Activated CD4-positive, alpha-beta T cell treated with anti-CD3 and anti-CD28 coated beads, Interleukin-2, amount 10 ng/mL, durations not matched to agents 7 days and 5 days (primary cell): ENCODE data around the gene PPARA. TPM values are rescaled to one million over a fixed set of nuclear protein-coding genes. Genes with fewer than 3 reads are reported as not detected.

ENCODE experiments used
- CTCF ChIA-PET: fragments of 350-600 bp; sonication (Branson Sonifier 250); formaldehyde crosslinking; loops from one replicate; lab custom pipeline; 2021; ENCODE audit warnings: antibody characterized with exemption; lab: Charles Lee
- POLR2A ChIA-PET: fragments of 350-600 bp; sonication (Branson Sonifier 250); formaldehyde crosslinking; loops from one replicate; lab custom pipeline; 2021; ENCODE audit warnings: antibody characterized with exemption; lab: Charles Lee
- DNase-seq: peaks from one replicate; pipeline ENCODE4 v3.0.0-alpha.2; 2020
- H3K27ac Mint-ChIP-seq: one replicate; pipeline ENCODE4 v1.8.0; 2021; ENCODE audit warnings: mild to moderate bottlenecking, moderate library complexity, mixed read lengths
- H3K27me3 Mint-ChIP-seq: one replicate; pipeline ENCODE4 v1.8.0; 2021; ENCODE audit warnings: mixed read lengths
- H3K36me3 Mint-ChIP-seq: one replicate; pipeline ENCODE4 v1.8.0; 2021; ENCODE audit warnings: low read depth, mixed read lengths
- H3K4me1 Mint-ChIP-seq: one replicate; pipeline ENCODE4 v1.8.0; 2021; ENCODE audit warnings: mixed read lengths
- H3K4me3 Mint-ChIP-seq: one replicate; pipeline ENCODE4 v1.8.0; 2021; ENCODE audit warnings: mild to moderate bottlenecking, moderate library complexity, mixed read lengths
- H3K9me3 Mint-ChIP-seq: one replicate; pipeline ENCODE4 v1.8.0; 2021; ENCODE audit warnings: mixed read lengths
- total RNA-seq, 2 experiments: library from RNA; stranded (reverse); gene quantifications; one replicate each; pipeline ENCODE4 v1.2.3, GENCODE V29; 2021

The PPARA gene
- total RNA-seq, 2 experiments from 2014 or later: 9.5 to 9.7 TPM

GRCh38 chr22:46201059-46201757 lies 50.9 kb downstream of the PPARA start:
- H3K36me3 Mint-ChIP-seq: peaks cover 5% of the 10 kb centered on the region
- H3K27me3 Mint-ChIP-seq: no peaks in the 10 kb centered on the region
- H3K27ac Mint-ChIP-seq: no peak overlapping the region
- POLR2A ChIA-PET: no interaction called here
- no peak overlapping the region for H3K4me3 Mint-ChIP-seq
- no peaks in the 10 kb centered on the region for H3K4me1 Mint-ChIP-seq
- CTCF ChIA-PET: no interaction called here
- DNase-seq: no peak
- no peaks in the 10 kb centered on the region for H3K9me3 Mint-ChIP-seq

DNA sequence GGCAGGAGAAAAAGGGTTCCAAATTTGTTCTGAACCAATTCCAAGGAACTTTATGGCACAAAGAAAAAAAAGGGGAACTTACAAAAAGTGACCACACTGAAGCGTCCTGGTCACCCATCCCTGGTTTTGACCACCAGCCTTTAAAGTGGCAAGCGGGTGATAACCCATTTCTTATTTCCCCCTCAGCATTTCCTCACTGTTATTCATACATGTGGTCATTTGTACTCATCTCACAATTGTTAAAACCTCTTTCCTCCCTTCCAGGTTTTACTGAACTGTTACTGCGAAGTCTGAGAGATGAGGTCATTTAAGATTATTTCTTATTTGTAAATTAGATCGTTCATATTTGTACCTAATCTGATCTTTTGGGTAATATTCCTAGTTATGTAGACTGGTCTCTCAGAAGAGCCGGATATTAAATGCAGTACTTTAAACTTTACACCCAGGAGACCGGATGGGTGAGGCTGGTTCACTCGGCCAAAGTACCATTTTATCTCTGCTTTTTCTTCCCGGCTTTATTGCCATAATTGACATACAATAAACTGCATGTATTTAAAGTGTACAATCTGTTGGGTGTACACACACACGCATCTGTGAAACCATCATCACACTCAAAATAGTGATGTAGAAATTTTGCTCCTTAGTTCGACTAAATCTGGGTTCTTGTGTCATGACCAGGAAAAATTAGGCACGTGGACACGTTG lies 52.7 kb downstream of the PPARA start:
- Mint-ChIP-seq H3K36me3 (peaks cover 5% of the 10 kb centered on the region), H3K27me3 (no peaks in the 10 kb centered on the region), H3K9me3 (no peaks in the 10 kb centered on the region), H3K4me1 (no peaks in the 10 kb centered on the region), H3K27ac (no peak overlapping the region), H3K4me3 (no peak overlapping the region)
- CTCF ChIA-PET: interaction anchor here (0.6 kb wide), 1 partner anchor 960 kb away, joined by 3 read pairs; no protein-coding TSS in a partner anchor
- POLR2A ChIA-PET: no interaction called here
- DNase-seq: no peak

- Mint-ChIP-seq H3K27ac (no peak overlapping the region), H3K4me3 (no peak overlapping the region), H3K9me3 (peaks cover 2% of the 10 kb centered on the region), H3K27me3 (no peaks in the 10 kb centered on the region), H3K4me1 (no peaks in the 10 kb centered on the region), H3K36me3 (peaks cover 8% of the 10 kb centered on the region)
- ChIA-PET CTCF (interaction anchor here (0.6 kb wide), 1 partner anchor 960 kb away, joined by 3 read pairs; no protein-coding TSS in a partner anchor), POLR2A (no interaction called here)
- no peak for DNase-seq
Observed at GRCh38 chr22:46203601-46203980, 53.3 kb downstream of the PPARA start.

GRCh38 chr22:46209262-46209661 lies 58.9 kb downstream of the PPARA start:
- ChIA-PET POLR2A (no interaction called here), CTCF (no interaction called here)
- Mint-ChIP-seq H3K27me3 (no peaks in the 10 kb centered on the region), H3K27ac (no peak overlapping the region), H3K36me3 (peaks cover 51% of the 10 kb centered on the region), H3K4me1 (peaks cover 6% of the 10 kb centered on the region), H3K9me3 (peaks cover 24% of the 10 kb centered on the region), H3K4me3 (no peak overlapping the region)
- no peak for DNase-seq

DNA sequence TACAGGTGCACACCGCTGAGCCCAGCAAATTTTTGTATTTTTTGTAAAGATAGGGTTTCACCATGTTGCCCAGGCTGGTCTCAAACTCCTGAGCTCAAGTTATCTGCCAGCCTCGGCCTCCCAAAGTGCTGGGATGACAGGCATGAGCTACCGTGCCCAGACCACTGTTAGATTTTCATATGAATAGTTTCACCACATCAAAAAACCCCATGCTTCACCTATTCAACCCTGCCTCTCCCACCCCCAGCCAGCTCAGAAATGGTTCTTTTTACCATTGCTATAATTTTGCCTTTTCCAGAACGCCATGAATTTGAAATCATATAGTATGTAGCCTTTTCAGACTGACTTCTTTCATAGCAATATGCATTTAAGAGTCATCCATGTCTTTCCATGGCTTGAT lies 61.9 kb downstream of the PPARA start:
- CTCF ChIA-PET: no interaction called here

GRCh38 chr22:46213052-46213451 lies 62.7 kb downstream of the PPARA start:
- DNase-seq: no peak
- Mint-ChIP-seq H3K27me3 (no peaks in the 10 kb centered on the region), H3K4me1 (peaks cover 6% of the 10 kb centered on the region), H3K27ac (no peak overlapping the region), H3K4me3 (no peak overlapping the region), H3K9me3 (peaks cover 24% of the 10 kb centered on the region), H3K36me3 (peaks cover 57% of the 10 kb centered on the region)
- CTCF ChIA-PET: no interaction called here
- POLR2A ChIA-PET: no interaction called here

More for the DNA sequence above, 61.9 kb downstream of the PPARA start:
- H3K9me3 Mint-ChIP-seq: peaks cover 24% of the 10 kb centered on the region
- no peak for DNase-seq
- peaks cover 57% of the 10 kb centered on the region for H3K36me3 Mint-ChIP-seq
- POLR2A ChIA-PET: no interaction called here
- no peaks in the 10 kb centered on the region for H3K27me3 Mint-ChIP-seq
- H3K4me3 Mint-ChIP-seq: no peak overlapping the region
- peaks cover 6% of the 10 kb centered on the region for H3K4me1 Mint-ChIP-seq
- no peak overlapping the region for H3K27ac Mint-ChIP-seq

DNA sequence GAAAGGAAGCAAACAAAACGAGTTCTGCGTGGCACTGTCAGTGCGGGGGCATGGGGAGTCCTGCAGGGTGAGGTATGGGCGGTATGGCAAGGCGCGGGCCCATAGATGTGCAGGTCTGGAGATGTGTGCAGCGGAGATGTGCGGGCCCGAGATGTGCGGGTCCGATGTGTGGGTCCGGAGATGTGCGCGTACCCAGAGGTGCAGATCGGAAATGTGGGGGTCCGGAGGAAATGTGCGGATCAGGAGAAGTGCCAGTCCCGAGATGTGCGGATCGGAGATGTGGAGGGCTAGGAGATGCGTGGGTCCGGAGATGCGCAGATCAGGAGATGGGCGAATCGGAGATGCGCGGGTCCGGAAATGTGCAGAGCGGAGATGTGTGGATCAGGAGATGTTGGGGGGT lies 63.8 kb downstream of the PPARA start:
- ChIA-PET CTCF (no interaction called here), POLR2A (no interaction called here)
- no peak overlapping the region for H3K4me3 Mint-ChIP-seq
- no peak overlapping the region for H3K27ac Mint-ChIP-seq
- peaks cover 7% of the 10 kb centered on the region for H3K4me1 Mint-ChIP-seq
- peaks cover 54% of the 10 kb centered on the region for H3K36me3 Mint-ChIP-seq
- peaks cover 16% of the 10 kb centered on the region for H3K9me3 Mint-ChIP-seq
- no peak for DNase-seq
- no peaks in the 10 kb centered on the region for H3K27me3 Mint-ChIP-seq

- POLR2A ChIA-PET: interaction anchor here (0.5 kb wide), 1 partner anchor 18 kb away, joined by 4 read pairs; no protein-coding TSS in a partner anchor
- CTCF ChIA-PET: no interaction called here
- no peaks in the 10 kb centered on the region for H3K27me3 Mint-ChIP-seq
- DNase-seq: no peak
- H3K4me1 Mint-ChIP-seq: peaks cover 12% of the 10 kb centered on the region
- no peak overlapping the region for H3K4me3 Mint-ChIP-seq
- H3K9me3 Mint-ChIP-seq: peaks cover 12% of the 10 kb centered on the region
- H3K36me3 Mint-ChIP-seq: peaks cover 54% of the 10 kb centered on the region
- no peak overlapping the region for H3K27ac Mint-ChIP-seq
Observed at GRCh38 chr22:46214616-46215015, 64.3 kb downstream of the PPARA start.

DNA sequence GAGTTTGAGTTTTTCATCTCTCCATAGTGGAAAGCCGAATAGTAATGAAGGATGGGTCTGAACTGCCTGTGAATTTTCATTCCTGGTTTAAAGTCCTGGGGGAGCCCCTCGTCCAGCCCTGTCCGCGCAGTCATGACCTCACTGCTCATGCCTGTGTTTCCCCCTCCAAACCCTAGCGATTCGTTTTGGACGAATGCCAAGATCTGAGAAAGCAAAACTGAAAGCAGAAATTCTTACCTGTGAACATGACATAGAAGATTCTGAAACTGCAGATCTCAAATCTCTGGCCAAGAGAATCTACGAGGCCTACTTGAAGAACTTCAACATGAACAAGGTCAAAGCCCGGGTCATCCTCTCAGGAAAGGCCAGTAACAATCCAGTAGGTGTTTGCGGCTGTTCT lies 69.3 kb downstream of the PPARA start:
- peaks cover 31% of the 10 kb centered on the region for H3K36me3 Mint-ChIP-seq
- H3K9me3 Mint-ChIP-seq: no peaks in the 10 kb centered on the region
- H3K4me1 Mint-ChIP-seq: peaks cover 16% of the 10 kb centered on the region
- H3K4me3 Mint-ChIP-seq: no peak overlapping the region
- ChIA-PET CTCF (no interaction called here), POLR2A (no interaction called here)
- H3K27ac Mint-ChIP-seq: peak overlapping the region; percentile 58
- DNase-seq: peak; percentile 45
- H3K27me3 Mint-ChIP-seq: no peaks in the 10 kb centered on the region

DNA sequence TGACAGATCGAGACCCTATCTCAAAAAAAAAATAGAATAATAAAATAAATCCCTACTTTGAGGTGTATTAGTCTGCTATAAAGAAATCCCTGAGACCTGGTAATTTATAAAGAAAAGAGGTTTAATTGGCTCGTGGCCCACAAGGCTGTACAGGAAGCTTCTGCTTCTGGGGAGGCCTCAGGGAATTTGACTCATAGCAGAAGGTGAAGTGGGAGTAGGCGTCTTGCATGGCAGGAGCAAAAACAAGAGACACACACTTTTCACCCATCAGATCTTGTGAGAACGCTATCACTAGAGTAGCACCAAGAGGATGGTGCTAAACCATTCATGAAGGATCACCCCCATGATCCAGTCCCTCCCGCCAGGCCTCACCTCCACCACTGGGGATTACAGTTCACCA lies 70.6 kb downstream of the PPARA start:
- Mint-ChIP-seq H3K27me3 (no peaks in the 10 kb centered on the region), H3K4me3 (no peak overlapping the region), H3K4me1 (peaks cover 16% of the 10 kb centered on the region), H3K36me3 (peaks cover 26% of the 10 kb centered on the region), H3K9me3 (peaks cover 3% of the 10 kb centered on the region), H3K27ac (no peak overlapping the region)
- POLR2A ChIA-PET: no interaction called here
- CTCF ChIA-PET: no interaction called here
- no peak for DNase-seq

- POLR2A ChIA-PET: no interaction called here
- Mint-ChIP-seq H3K4me1 (peaks cover 13% of the 10 kb centered on the region), H3K36me3 (peaks cover 16% of the 10 kb centered on the region), H3K27ac (no peak overlapping the region), H3K9me3 (peaks cover 3% of the 10 kb centered on the region), H3K27me3 (no peaks in the 10 kb centered on the region), H3K4me3 (no peak overlapping the region)
- CTCF ChIA-PET: interaction anchor here (0.6 kb wide), 1 partner anchor 39 kb away, joined by 3 read pairs; the partner anchor contains the start of gene PKDREJ
- DNase-seq: no peak
Observed at GRCh38 chr22:46224044-46224897, 73.9 kb downstream of the PPARA start.

GRCh38 chr22:46224898-46225290 lies 74.6 kb downstream of the PPARA start:
- H3K27me3 Mint-ChIP-seq: no peaks in the 10 kb centered on the region
- H3K36me3 Mint-ChIP-seq: peaks cover 11% of the 10 kb centered on the region
- H3K9me3 Mint-ChIP-seq: peaks cover 3% of the 10 kb centered on the region
- no peak overlapping the region for H3K4me3 Mint-ChIP-seq
- H3K27ac Mint-ChIP-seq: no peak overlapping the region
- CTCF ChIA-PET: no interaction called here
- no peak for DNase-seq
- POLR2A ChIA-PET: no interaction called here
- peaks cover 7% of the 10 kb centered on the region for H3K4me1 Mint-ChIP-seq

DNA sequence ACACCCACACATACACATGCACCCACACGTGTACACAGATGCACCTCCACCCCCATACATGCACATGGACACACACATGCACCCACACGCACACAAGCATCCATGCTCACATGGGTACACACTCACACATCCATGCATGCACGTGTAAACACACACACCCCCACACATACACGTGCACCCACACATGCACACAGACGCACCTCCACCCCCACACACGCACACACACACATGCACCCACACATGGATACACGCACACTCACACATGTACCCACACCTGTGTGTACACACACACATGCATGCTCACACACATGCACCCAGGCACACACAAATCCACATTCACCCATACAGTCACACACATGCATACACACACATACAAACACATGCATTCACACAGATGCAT lies 75.3 kb downstream of the PPARA start:
- H3K4me1 Mint-ChIP-seq: peaks cover 5% of the 10 kb centered on the region
- no peak overlapping the region for H3K4me3 Mint-ChIP-seq
- peaks cover 3% of the 10 kb centered on the region for H3K9me3 Mint-ChIP-seq
- ChIA-PET CTCF (no interaction called here), POLR2A (no interaction called here)
- H3K27me3 Mint-ChIP-seq: no peaks in the 10 kb centered on the region
- no peak overlapping the region for H3K27ac Mint-ChIP-seq
- no peak for DNase-seq
- H3K36me3 Mint-ChIP-seq: peaks cover 6% of the 10 kb centered on the region
